Lower leg skin (tissue), 3 donors: ENCODE data around the gene PNRC1.

Source experiments
- POLR2A ChIP-seq, 2 donors: fragments of 450-650 bp; IDR thresholded peaks; one replicate each; pipeline ENCODE4 v1.6.1; 2016 to 2017; ENCODE audit warnings: antibody characterized with exemption in 2 of 2, mild to moderate bottlenecking in 1 of 2, moderate library complexity in 1 of 2
- TF ChIP-seq, protein P1 (sequence below), 3 donors: fragments of 450-650 bp; IDR thresholded peaks; one replicate each; pipeline ENCODE4 v1.5.1; 2016; ENCODE audit warnings: antibody characterized with exemption in 3 of 3, mild to moderate bottlenecking in 3 of 3, moderate library complexity in 2 of 3

DNA sequence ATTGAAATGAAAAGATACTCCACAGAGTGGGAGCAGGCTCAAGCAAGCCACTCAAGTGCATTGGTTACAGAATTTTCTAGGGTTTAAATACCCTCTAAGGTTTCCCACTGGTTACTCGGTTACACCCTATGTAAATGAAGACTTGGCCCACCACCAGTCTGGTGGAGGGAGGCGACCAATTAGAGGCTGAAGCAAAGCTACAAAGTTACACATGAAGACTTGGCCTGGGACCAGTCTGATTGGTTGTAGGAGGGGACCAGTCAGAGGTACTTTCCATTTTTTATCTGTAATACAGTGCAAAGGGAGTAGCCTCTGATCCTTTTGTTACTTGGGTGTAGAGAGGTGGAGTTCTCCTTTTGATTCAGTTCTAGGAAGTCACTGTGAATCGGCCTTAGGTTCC lies 29.7 kb downstream of the PNRC1 start:
- TF ChIP-seq, protein P1, sequence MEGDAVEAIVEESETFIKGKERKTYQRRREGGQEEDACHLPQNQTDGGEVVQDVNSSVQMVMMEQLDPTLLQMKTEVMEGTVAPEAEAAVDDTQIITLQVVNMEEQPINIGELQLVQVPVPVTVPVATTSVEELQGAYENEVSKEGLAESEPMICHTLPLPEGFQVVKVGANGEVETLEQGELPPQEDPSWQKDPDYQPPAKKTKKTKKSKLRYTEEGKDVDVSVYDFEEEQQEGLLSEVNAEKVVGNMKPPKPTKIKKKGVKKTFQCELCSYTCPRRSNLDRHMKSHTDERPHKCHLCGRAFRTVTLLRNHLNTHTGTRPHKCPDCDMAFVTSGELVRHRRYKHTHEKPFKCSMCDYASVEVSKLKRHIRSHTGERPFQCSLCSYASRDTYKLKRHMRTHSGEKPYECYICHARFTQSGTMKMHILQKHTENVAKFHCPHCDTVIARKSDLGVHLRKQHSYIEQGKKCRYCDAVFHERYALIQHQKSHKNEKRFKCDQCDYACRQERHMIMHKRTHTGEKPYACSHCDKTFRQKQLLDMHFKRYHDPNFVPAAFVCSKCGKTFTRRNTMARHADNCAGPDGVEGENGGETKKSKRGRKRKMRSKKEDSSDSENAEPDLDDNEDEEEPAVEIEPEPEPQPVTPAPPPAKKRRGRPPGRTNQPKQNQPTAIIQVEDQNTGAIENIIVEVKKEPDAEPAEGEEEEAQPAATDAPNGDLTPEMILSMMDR (IDR thresholded peaks at IDR 0.05): no peak
- no peak for TF ChIP-seq POLR2A (IDR thresholded peaks at IDR 0.05)
